ENCODE data around the gene PXN.

GRCh38 chr12:120227233-120228040, 38.1 kb downstream of the PXN start:
- no peak for TF ChIP-seq CTCF (IDR thresholded peaks at IDR 0.05)
- TF ChIP-seq CHD4 (IDR thresholded peaks at IDR 0.05; ENCODE audit: borderline replicate concordance) = no peak
- no peak for TF ChIP-seq EP300 (IDR thresholded peaks at IDR 0.05)
- no peak for TF ChIP-seq MAX (IDR thresholded peaks at IDR 0.05)
- TF ChIP-seq POLR2A (IDR thresholded peaks at IDR 0.05; ENCODE audit: low read length) = no peak

Data from A549 (cell line).